ENCODE measurements around the gene LCN10.
A peak's percentile ranks its signal among the peaks of the same experiment; 100 is the strongest.
"Not testable (repeated sequence)": the region's sequence is repeated elsewhere in the genome, so short reads cannot be mapped to it uniquely, and the experiment has no call there.

LCN10 gene

DNA sequence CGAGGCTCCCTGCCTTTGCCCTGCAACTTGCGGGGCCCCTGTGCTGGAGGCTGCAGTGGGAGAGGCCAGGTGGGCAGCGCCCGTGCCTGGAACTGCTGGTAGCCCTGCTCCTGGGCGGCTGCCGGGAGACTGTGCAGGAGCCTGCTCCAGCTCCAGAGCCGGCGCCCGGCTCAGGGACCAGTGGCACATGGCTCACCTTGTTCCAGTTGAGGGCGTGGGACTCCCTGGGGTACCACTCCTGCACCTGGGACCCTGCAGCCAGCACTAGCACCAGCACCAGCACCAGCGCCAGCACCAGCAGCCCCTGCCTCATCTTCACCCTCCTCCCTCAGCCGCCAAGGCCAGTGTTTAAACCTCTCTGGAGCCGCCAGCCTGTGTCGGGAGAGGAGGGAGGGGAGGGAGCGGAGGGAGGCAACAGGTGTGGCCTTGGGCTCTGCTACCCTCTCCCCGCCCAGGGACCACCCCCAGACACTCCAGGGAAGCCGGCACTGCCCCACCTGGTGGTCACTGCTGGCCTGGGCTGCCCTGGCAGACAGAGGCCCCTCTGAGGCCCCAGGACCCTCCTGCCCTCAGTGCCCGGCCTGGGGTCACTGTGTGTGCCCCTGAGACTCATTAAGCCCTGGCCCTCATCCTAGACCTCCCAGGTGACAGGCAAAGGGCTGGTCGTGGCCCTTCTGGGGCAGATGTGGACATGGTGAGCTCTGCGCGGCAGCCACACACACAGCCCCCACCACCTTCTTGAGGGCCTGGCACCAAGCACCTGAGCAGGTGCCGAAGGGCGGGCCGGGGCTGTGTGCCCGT is at the start of gene LCN10:
TSS of gene LCN10 (minus strand) at position 350 of the 801 bp plus-strand sequence. CDS start at position 313, 37 bp downstream.
- no peak for DNase-seq

DNA sequence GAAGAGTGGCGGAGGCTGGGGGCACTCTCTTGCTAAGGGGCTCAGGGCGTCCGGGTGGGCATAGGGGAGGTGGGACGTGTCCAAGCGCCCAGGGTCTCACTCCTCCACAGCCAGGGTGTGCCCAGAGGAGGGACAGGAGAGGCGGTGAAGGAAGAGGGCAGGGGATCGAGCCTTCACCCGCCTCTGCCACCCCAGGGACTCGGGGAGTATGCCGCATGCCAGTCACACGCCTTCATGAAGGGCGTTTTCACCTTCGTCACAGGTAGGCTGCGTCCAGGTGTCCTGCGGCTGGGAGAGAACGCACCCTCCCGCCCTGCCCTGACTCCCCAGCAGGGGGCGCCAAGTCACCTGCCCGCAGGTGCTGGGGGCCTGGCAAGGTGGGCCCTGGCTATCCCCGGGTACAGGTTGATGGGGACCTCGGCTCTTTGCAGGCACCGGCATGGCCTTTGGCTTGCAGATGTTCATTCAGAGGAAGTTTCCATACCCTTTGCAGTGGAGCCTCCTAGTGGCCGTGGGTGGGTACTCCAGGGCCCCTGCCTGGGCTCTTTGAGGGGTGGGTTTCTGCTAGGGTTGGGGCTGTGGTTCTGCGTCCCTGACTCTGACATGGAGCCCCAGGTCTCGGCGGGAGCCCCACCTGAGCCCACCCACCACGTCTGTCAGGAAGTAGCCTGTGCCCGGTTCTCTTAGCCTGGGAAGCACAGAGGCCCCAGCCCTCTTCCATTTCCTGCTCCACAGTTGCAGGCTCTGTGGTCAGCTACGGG is 49.0 kb upstream of the LCN10 start:
- DNase-seq, result no peak

- DNase-seq, result peak; percentile 95
These were observed 48.1 kb upstream of the LCN10 start, which contains the start of gene TMEM141 for GRCh38 chr9:136790640-136791515. Gene TMEM141 (plus strand): TSS chr9:136791344. CDS start chr9:136791371, 27 bp downstream.

DNA sequence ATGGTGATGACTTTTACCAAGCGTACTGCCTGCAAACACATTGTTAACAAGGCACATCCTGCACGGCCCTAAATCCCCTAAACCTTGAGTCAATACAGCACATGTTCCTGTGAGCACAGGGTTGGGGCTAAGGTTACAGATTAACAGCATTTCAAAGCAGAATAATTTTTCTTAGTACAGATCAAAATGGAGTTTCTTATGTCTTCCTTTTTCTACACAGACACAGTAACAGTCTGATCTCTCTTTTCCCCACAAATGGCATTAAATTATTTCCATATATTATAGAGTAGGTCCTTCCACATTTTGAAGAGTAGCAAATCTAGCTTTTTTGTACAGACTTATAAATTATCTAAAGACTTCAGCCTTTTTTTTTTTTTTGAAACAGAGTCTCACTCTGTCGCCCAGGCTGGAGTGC is 46.8 kb upstream of the LCN10 start:
- DNase-seq, result no peak

DNA sequence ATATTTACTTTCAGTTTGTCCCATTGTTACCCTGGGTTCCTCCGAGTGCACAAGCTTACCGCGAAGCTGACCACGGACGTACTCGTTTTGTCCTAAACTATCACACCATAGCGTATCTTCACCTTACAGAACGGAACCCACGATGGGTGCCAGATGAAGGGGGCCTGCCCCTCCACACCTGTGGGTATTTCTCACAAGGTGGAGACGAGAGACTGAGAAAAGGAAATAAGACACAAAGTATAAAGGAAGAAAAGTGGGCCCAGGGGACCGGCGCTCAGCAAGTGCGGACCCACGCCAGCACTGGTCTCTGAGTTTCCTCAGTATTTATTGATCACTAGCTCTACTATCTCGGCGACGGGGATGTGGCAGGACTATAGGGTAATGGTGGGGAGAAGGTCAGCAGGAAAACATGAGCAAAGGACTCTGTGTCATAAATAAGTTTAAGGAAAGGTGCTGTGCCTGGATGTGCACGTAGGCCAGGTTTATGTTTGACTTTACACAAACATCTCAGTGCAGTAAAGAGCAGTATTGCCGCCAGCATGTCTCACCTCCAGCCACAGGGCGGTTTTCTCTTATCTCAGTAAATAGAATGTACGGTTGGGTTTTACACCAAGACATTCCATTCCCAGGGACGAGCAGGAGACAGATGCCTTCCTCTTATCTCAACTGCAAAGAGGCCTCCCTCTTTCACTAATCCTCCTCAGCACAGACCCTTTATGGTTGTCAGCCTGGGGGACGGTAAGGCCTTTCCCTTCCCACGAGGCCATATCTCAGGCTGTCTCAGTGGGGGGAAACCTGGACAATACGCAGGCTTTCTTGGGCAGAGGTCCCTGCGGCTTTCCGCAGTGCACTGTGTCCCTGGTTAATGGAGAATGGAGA is 46.1 kb upstream of the LCN10 start:
- DNase-seq, result not testable (repeated sequence)

GRCh38 chr9:136787690-136788400 is 45.1 kb upstream of the LCN10 start:
- peak; percentile 72 for DNase-seq

DNA sequence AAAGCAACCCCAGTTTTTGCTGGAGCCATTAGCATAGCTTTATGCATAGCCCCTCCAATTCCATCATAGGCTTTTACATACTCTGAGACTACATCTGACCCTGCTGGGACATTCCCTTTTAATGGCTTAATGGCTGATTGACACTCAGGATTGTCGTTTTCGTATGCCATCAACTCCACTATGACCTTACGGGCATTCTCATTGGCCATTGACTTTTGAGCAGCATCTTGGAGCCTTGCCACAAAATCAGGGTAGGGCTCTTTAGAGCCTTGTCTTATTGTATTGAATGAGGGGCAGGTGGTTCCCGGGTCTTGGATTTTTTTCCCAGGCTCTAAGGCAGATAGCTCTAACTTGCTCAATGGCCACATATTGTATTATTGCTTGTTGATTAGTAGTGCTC is 44.2 kb upstream of the LCN10 start:
- not testable (repeated sequence) for DNase-seq

GRCh38 chr9:136786451-136786850 is 43.7 kb upstream of the LCN10 start:
- no peak for DNase-seq

DNA sequence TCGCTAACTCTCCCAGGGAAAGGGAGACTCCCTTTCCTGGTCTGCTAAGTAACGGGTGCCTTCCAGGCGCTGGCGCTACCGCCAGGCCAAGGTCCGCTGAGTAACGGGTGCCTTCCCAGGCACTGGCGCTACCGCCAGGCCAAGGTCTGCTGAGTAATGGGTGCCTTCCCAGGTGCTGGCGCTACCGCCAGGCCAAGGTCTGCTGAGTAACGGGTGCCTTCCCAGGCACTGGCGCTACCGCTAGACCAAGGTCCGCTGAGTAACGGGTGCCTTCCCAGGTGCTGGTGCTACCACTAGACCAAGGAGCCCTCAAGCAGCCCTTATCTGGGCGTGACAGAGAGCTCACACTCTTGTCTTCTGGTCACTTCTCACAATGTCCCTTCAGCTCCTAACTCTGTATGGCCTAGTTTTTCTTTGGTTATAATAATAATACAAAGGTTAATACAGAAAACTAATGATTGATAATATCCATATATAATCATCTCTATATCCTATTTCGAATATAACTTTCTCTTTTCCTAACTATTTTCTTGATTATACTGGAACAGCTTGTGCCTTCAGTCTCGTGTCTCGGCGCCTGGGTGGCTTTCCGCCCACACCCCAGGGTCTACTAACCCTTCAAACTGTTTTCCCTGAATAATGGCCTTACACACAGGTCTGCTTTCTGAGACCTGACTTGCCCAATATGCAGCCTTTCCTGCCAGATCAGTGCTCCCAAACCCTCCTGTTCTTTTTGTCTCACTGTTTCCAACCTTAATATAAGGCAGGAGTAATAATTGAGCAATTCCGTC is 43.0 kb upstream of the LCN10 start:
- DNase-seq, result not testable (repeated sequence)

DNA sequence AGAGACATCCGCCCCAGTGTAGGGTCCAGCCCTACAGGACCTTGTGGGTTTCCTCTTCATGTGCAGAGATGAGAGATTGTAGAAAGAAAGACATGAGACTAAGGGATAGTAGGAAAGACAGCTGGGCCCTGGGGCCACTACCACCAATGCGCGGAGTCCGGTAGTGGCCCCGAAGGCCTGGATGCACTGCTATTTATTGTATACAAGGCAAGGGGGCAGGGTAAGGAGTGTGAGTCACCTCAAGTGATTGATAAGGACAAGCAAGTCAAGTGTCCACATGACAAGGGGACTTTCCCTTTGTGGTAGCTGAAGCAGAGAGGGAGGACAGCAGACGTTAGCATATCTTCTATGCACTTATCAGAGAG is 42.2 kb upstream of the LCN10 start:
- DNase-seq, result no peak

GRCh38 chr9:136784249-136784996 is 41.7 kb upstream of the LCN10 start:
- peak; percentile 5 for DNase-seq

DNA sequence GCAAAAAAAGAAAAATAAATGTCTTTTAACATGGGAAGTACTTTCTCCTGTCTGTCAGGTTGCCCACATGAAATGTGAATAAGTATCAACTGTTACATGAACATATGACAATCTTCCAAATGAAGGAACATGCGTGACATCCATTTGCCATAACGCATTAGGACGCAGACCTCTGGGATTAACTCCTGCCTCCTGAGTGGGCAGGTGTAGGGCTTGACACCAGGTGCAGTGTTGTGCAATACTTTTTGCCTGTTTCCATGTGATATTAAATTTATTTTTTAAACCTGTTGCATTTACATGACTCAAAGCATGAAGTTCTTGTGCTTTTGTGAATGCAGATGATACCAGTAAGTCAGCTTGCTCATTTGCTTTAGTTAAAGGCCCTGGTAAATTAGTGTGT is 39.7 kb upstream of the LCN10 start:
- no peak for DNase-seq

DNA sequence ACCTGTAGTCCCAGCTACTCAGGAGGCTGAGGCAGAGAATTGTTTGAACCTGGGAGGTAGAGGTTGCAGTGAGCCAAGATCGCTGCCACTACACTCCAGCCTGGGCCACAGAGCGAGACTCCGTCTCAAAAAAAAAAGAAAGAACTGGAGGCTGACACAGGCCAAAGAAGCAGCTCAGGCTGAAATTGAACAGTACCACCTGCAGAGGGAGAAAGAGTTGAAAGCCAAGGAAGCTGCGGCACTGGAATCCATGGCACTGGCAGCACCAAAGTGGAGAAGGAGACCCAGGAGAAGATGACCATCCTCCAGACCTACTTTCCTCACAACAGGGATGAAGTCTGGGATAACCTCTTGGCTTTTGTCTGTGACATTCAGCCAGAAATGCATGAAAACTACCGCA is 37.1 kb upstream of the LCN10 start:
- DNase-seq, result no peak

DNA sequence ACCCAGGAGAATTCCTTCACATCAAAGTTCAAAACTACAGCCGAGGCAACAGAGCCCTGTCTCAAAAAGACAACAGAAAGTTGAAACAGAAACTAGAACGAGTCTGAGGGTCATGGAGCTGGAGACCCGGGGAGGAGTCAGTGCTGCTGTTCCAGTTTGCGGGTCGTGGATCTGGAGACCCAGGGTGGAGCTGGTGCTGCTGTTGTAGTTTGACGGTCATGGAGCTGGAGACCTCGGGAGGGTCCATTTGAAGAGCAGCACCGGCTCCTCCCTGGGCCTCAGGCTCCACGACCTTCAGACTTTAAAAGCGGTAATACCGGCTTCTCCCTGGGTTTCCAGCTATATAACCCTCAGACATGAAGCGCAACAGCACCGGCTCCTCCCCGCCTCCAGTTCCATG is 34.6 kb upstream of the LCN10 start:
- DNase-seq, result no peak

DNA sequence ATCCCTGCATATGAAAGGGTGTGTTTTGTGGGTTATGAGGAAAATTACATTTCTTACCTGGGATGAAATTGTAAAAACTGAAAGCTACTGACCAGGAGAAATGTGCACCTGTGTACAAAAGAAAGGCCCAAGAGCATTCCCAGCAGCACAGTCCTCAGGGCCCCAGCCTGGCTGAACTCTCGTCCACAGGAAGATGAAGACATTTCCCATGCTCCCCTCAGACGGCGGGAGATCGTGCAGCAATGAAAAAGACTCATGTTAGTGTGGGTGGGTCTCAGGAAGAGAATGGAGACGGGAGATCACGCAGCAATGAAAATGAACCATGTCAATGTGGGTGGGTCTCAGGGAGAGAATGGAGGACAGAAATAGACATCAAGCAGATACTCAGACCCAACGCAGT is 34.2 kb upstream of the LCN10 start:
- no peak for DNase-seq

GRCh38 chr9:136775191-136775590 is 32.5 kb upstream of the LCN10 start:
- no peak for DNase-seq

DNA sequence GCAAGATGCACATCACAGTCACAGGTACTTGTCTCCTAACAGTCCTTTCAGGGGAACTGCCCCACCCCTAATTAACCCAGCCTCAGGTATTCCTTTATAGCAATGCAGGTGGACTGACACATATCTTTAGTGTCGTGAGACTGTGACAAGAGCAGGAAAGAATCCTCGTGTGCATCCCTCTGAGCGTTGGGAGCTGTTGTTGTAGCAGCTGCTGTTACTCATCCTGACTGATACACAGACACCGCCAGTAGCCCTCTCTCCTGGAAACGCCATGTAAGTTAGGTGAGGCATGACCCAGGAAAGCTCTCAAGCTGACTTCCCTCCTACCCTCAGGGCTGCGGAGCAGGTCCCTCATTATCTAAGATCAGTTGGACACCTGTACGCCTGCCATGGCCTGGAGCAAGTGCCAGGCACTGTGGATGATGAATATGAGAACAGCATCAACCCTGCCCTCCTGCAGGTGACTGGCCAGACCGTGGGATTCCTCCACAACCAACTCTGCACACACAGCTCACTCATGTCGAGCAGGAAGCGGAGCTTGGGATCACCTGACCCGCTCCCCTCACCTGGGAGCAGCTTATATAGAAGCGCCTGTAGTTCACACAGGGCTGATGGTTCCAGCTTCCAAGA is 31.8 kb upstream of the LCN10 start:
- DNase-seq, result no peak

DNA sequence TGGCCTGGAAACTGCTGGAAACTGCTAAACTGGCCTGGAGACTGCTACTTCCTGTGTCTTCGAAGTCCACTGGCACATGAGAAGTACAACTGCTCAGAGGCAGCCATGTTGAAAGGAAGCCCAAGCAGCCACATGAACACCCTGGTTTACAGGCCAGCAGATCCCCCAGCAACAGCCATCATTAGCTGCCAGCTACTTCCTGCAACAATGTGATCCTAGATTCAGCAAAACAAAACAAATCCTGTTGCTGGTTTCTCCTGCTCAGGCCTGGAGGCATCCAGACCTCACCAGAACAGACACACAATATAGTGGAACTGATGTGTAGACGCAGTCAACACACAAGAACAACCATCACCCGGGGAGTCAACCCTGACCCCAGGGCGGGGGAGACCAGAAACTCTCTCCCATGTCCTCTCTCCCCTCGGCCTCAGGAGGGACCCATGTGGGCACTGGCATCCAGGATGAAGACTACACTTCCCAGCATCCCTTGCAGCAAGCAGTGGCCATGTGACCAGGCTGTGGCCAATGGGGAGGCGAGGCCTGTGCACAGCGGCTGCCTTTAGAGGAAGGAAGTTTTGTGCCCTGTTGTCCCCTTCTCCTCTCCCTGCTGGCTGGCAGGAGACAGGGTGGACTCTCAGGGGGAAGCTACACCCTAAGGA is 30.8 kb upstream of the LCN10 start:
- no peak for DNase-seq

GRCh38 chr9:136771907-136772415 is 29.2 kb upstream of the LCN10 start:
- no peak for DNase-seq

Measured in NCI-H2227 treated with DMSO at 0.1 percent for 48 hours (cell line).